Psoas muscle (tissue), 8 donors: ENCODE results near the gene NPPA. TPM values are rescaled to one million over a fixed set of nuclear protein-coding genes. Genes with fewer than 3 reads are reported as not detected.

Experiments used
- ATAC-seq, 4 donors: fragments of 200-7000 bp; cut with Tn5 transposase; one replicate each; pipeline ENCODE4 v1.9.1; 2020; ENCODE audit warnings: moderate library complexity in 3 of 4, mild to moderate bottlenecking in 2 of 4
- DNase-seq, 2 donors: peaks; one replicate each; pipeline ENCODE4 v3.0.0-alpha.2; 2020
- H3K27ac ChIP-seq: fragments of 200-600 bp; one replicate; pipeline ENCODE4 v1.8.0; 2022
- H3K27me3 ChIP-seq, 3 donors: fragments of 200-600 bp in 1 of 3; one replicate each; pipeline versions ENCODE4 v1.6.1 to v1.8.0; 2013 to 2022; ENCODE audit warnings: low read length in 2 of 3, mild to moderate bottlenecking in 2 of 3, moderate library complexity in 1 of 3; ENCODE audit not compliant: insufficient read depth in 3 of 3
- H3K36me3 ChIP-seq, 2 donors: fragments of 200-600 bp in 1 of 2; one replicate each; pipeline versions ENCODE4 v1.6.1 to v1.8.0; 2013 to 2022; ENCODE audit warnings: low read depth in 1 of 2, mild to moderate bottlenecking in 1 of 2, moderate library complexity in 1 of 2; ENCODE audit not compliant: insufficient read depth in 1 of 2
- H3K4me1 ChIP-seq: fragments of 200-600 bp; one replicate; pipeline ENCODE4 v1.8.0; 2022
- H3K4me3 ChIP-seq: fragments of 200-600 bp; one replicate; pipeline ENCODE4 v1.8.0; 2022; ENCODE audit warnings: mild to moderate bottlenecking
- H3K9me3 ChIP-seq: fragments of 200-600 bp; one replicate; pipeline ENCODE4 v1.8.0; 2022
- WGBS, 3 donors: extraction: QIAGEN DNeasy Blood & Tissue Kit; methylation state at CpG; one replicate each; pipeline versions ENCODE4 v1.1.6 to v1.1.7; 2013; 5-methylcytosine and 5-hydroxymethylcytosine counted together
- intact Hi-C, 2 donors: fragments of 100-400 bp; cut with DNase I; formaldehyde crosslinking; loops; one replicate each; pipeline versions ENCODE4 v1.11.0 to v1.14.2; 2022
- polyA plus RNA-seq, 3 donors: library from polyadenylated mRNA; stranded (reverse); fragments of 200-250 nt; gene quantifications; one replicate each; pipeline ENCODE4 v1.2.3, GENCODE V29; 2013
- total RNA-seq, 4 donors: library from RNA; stranded (reverse); fragmentation: NEBNext Ultra II Directional in 2 of 4; extraction: Animal tissue kit (Norgen Biotek cat#: 25700) in 2 of 4; gene quantifications; one replicate each; pipeline versions ENCODE4 v1.2.1 to v1.2.4, GENCODE V29; 2021 to 2023
- TF ChIP-seq, protein P1 (sequence below): fragments of 200-600 bp; IDR thresholded peaks from one replicate; pipeline ENCODE4 v1.8.0; 2022; ENCODE audit warnings: antibody characterized with exemption
- donor health status: healthy with polysubstance abuse.
- donor health status: DM: no; HTN: no; CAD: no; lungs with moderate emphysema.
- donor health status: Bipolar disorder and iron deficiency.
- donor health status: healthy.
- donor health status: DM: yes; HTN: yes; CAD: no.
- donor health status: DM: no; HTN: no; CAD: no.
- donor health status: DM: no; HTN: no; CAD: no.
- donor health status: DM: yes; HTN: yes; CAD: no.

NPPA gene
- total and polyA plus RNA-seq, 7 donors, result 0.08 to 3.6 (median 0.54) TPM

DNA sequence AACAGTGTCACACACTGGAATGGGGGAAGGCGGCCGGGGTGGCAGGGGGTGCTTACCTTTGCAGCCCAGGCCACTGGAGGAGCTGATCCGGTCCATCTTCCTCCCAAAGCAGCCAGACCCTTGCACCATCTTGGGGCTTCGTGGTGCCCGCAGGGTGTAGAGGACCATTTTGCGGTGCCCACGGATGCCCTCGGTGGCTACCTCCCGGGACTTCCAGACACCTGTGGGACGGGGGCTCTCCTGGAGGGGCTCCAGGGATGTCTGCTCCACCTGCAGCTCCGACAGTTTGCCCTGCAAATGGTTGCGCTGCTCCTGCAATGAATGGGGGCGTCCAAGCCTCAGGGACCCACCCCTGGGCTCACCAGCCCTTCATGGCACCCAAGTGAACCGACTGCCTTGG, 10.6 kb upstream of the NPPA start:
- DNase-seq, result no peak
- 78 to 83% (median 78%) methylated on average over 14 of the region's 14 CpGs for WGBS, 3 donors
- Histone ChIP-seq H3K4me1 (no peaks in the 10 kb centered on the region), H3K27me3 (peaks cover 0 to 43% (median 9%) of the 10 kb centered on the region in 3 donors), H3K36me3 (no peaks in the 10 kb centered on the region), H3K27ac (no peak overlapping the region), H3K9me3 (no peaks in the 10 kb centered on the region), H3K4me3 (no peak overlapping the region)
- intact Hi-C loops, result no loop called here
- TF ChIP-seq, protein P1, sequence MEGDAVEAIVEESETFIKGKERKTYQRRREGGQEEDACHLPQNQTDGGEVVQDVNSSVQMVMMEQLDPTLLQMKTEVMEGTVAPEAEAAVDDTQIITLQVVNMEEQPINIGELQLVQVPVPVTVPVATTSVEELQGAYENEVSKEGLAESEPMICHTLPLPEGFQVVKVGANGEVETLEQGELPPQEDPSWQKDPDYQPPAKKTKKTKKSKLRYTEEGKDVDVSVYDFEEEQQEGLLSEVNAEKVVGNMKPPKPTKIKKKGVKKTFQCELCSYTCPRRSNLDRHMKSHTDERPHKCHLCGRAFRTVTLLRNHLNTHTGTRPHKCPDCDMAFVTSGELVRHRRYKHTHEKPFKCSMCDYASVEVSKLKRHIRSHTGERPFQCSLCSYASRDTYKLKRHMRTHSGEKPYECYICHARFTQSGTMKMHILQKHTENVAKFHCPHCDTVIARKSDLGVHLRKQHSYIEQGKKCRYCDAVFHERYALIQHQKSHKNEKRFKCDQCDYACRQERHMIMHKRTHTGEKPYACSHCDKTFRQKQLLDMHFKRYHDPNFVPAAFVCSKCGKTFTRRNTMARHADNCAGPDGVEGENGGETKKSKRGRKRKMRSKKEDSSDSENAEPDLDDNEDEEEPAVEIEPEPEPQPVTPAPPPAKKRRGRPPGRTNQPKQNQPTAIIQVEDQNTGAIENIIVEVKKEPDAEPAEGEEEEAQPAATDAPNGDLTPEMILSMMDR, result no peak
- no peak for ATAC-seq

DNA sequence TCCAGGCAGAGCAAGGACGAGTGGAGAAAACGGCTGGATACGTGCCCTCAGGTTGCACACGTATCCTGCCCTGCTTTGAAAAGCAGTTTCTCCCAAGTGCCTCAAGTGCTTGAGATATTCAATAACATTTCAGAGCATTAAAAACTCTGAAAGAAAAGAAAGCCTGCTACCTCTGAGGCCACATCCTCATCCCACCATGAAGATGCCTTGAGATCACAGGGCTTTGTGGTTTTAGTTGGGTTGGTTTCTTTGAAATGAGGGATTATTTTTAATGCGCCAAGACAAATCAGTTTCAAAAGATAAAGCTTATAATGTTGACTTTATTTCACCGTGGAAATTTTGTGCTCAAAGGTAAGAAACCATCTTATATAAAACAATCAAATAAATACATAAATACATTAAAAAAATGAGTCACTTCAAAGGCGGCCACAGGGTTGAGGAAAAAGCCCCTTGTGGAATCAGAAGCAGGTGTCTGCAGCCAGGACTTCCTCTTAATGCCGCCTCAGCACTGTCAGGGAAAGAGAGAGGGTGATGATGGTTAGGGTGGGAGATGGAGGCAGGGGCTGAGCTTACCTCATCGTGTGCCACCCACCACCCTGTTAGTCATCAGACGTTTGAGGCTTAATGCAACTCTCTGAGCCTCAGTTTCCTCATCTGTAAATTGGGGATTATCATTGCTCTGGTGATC, 9.7 kb upstream of the NPPA start:
- no peaks in the 10 kb centered on the region for H3K9me3 ChIP-seq
- H3K4me3 ChIP-seq, result no peak overlapping the region
- no peak for ATAC-seq
- peaks cover 0 to 44% (median 9%) of the 10 kb centered on the region in 3 donors for H3K27me3 ChIP-seq
- no peaks in the 10 kb centered on the region for H3K4me1 ChIP-seq
- 27 to 30% (median 27%) methylated on average over 10 of the region's 10 CpGs for WGBS, 3 donors
- intact Hi-C loops, result no loop called here
- no peaks in the 10 kb centered on the region for H3K36me3 ChIP-seq
- no peak for DNase-seq
- TF ChIP-seq, protein P1, result no peak
- no peak overlapping the region for H3K27ac ChIP-seq

DNA sequence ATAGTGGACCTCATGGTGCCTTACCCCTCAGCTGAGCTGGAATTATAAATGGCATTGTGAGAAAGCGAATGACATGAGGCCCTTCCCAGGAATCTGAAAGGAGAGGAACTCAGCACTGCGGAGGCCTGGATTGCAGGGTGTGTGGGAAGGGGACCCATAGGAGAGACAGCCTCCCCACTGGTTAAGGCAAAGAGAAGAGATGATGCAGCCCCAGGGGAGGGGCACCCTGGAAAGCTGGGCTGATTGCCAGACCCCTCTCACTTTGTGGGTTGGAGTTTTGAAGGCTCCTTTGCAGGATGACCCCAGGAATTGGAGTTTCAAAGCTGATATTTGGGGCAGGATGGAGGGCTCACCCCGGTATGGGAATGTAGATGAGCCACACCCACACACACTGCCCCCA, 9.1 kb upstream of the NPPA start:
- 47 to 58% (median 53%) methylated on average over 3 of the region's 3 CpGs for WGBS, 3 donors
- intact Hi-C loops, result no loop called here
- Histone ChIP-seq H3K4me3 (no peak overlapping the region), H3K9me3 (no peaks in the 10 kb centered on the region), H3K4me1 (no peaks in the 10 kb centered on the region), H3K36me3 (no peaks in the 10 kb centered on the region), H3K27ac (no peak overlapping the region), H3K27me3 (peaks cover 0 to 42% (median 9%) of the 10 kb centered on the region in 3 donors)
- TF ChIP-seq, protein P1, result no peak
- no peak for DNase-seq
- ATAC-seq, result no peak

DNA sequence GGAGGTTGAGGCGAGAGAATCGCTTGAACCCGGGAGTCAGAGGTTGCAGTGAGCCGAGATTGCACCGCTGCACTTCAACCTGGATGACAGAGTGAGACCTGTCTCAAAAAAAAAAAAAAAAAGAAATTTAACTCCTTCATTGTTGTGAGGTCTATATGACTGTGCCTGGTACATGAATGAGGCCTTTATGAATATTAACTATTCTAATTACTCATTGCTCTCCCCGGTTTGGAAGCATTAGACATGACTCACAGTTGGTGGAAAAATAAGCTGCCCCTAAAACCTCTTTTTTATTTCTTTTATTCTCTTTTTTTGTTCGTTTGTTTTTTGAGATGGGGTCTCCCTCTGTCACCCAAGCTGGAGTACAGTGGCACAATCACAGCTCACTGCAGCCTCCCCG, 7.8 kb upstream of the NPPA start:
- no peak for DNase-seq
- intact Hi-C loops, result no loop called here
- WGBS, 3 donors, result 74 to 80% (median 79%) methylated on average over 8 of the region's 8 CpGs
- no peaks in the 10 kb centered on the region for H3K9me3 ChIP-seq
- H3K27me3 ChIP-seq, result peaks cover 0 to 39% (median 6%) of the 10 kb centered on the region in 3 donors
- no peaks in the 10 kb centered on the region for H3K4me1 ChIP-seq
- H3K36me3 ChIP-seq, result no peaks in the 10 kb centered on the region
- TF ChIP-seq, protein P1, result no peak
- ATAC-seq, result no peak
- no peak overlapping the region for H3K27ac ChIP-seq
- H3K4me3 ChIP-seq, result no peak overlapping the region

DNA sequence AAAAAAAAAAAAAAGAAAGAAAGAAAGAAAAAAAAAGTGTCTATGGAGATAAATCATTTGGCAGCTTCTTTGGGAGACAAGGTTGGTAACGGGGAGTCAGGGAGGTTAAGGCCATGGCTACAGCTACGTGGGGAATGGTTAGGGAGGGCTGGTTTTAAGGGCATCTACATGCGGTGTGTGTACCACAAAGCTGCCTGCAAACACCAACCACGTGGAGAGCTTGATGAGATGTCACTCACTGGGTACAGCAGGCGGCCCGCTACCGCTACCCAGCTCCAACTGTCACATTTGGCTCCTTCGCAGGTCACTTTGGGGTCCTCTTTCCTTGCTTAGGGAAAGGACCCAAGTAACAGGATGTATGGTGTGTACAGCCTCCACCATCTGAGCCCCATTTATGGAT, 6.9 kb upstream of the NPPA start:
- TF ChIP-seq, protein P1, result no peak
- Histone ChIP-seq H3K9me3 (no peaks in the 10 kb centered on the region), H3K27me3 (peaks cover 0 to 32% (median 4%) of the 10 kb centered on the region in 3 donors), H3K36me3 (no peaks in the 10 kb centered on the region), H3K27ac (no peak overlapping the region), H3K4me3 (no peak overlapping the region), H3K4me1 (no peaks in the 10 kb centered on the region)
- ATAC-seq (no peak), DNase-seq (no peak)
- intact Hi-C loops, result no loop called here
- 39 to 44% (median 43%) methylated on average over 8 of the region's 8 CpGs for WGBS, 3 donors
